Loucy (cell line): Measurements from ENCODE around the gene BHMT.

Source experiments
- H2AFZ ChIP-seq: fragments of 200-600 bp; sonication (generic); 2 replicates; pipeline ENCODE4 v1.6.0; 2016; ENCODE audit warnings: antibody characterized with exemption, mild to moderate bottlenecking, low read length, moderate library complexity
- H3F3A ChIP-seq: fragments of 200-600 bp; 2 replicates; pipeline ENCODE4 v1.6.0; 2016; ENCODE audit warnings: antibody characterized with exemption, low read depth, mild to moderate bottlenecking
- H3K27me3 ChIP-seq: fragments of 200-600 bp; sonication (generic); 2 replicates; pipeline ENCODE4 v1.6.1; 2014; ENCODE audit warnings: low read length, mild to moderate bottlenecking; ENCODE audit not compliant: insufficient read depth, poor library complexity, severe bottlenecking
- H3K36me3 ChIP-seq: fragments of 200-600 bp; sonication (generic); 2 replicates; pipeline ENCODE4 v1.6.1; 2016; ENCODE audit warnings: low read length; ENCODE audit not compliant: insufficient read depth
- H3K4me1 ChIP-seq: fragments of 200-600 bp; sonication (generic); 2 replicates; pipeline ENCODE4 v1.5.1; 2014; ENCODE audit warnings: low read length, mild to moderate bottlenecking; ENCODE audit not compliant: insufficient read depth, poor library complexity, severe bottlenecking
- H3K4me2 ChIP-seq: fragments of 200-600 bp; sonication (generic); 2 replicates; pipeline ENCODE4 v1.6.0; 2014; ENCODE audit warnings: antibody characterized with exemption, low read length, low read depth, mild to moderate bottlenecking; ENCODE audit not compliant: poor library complexity, severe bottlenecking
- H3K4me3 ChIP-seq: fragments of 200-600 bp; sonication (generic); 2 replicates; pipeline ENCODE4 v1.5.1; 2014; ENCODE audit warnings: low read length, mild to moderate bottlenecking, mixed read lengths; ENCODE audit not compliant: poor library complexity, severe bottlenecking
- H3K79me2 ChIP-seq: fragments of 200-600 bp; sonication (generic); 2 replicates; pipeline ENCODE4 v1.6.1; 2014; ENCODE audit warnings: low read length; ENCODE audit not compliant: insufficient read depth
- H3K9ac ChIP-seq: fragments of 200-600 bp; sonication (generic); 2 replicates; pipeline ENCODE4 v1.6.0; 2014; ENCODE audit warnings: mild to moderate bottlenecking, low read depth, low read length, moderate library complexity; ENCODE audit not compliant: poor library complexity, severe bottlenecking
- H3K9me2 ChIP-seq: fragments of 200-600 bp; sonication (generic); replicated peaks from 2 replicates; pipeline ENCODE4 v1.6.1; 2016; ENCODE audit warnings: low read depth, low read length, mixed read lengths
- H3K9me3 ChIP-seq: fragments of 200-600 bp; sonication (generic); 2 replicates; pipeline ENCODE4 v1.6.1; 2014; ENCODE audit warnings: mild to moderate bottlenecking, antibody characterized with exemption, low read length, low read depth; ENCODE audit not compliant: insufficient read depth
- H4K20me1 ChIP-seq: fragments of 200-600 bp; sonication (generic); 2 replicates; pipeline ENCODE4 v1.6.0; 2014; ENCODE audit warnings: antibody characterized with exemption, low read length, mild to moderate bottlenecking; ENCODE audit not compliant: insufficient read depth, poor library complexity, severe bottlenecking
- EZH2phosphoT487 ChIP-seq: fragments of 200-600 bp; IDR thresholded peaks from 2 replicates; pipeline ENCODE4 v1.6.1; 2018; ENCODE audit warnings: antibody characterized with exemption, mild to moderate bottlenecking, moderate library complexity, borderline replicate concordance
- TF ChIP-seq, protein P1 (sequence below): fragments of 200-600 bp; sonication (generic); conservative IDR thresholded peaks from 2 replicates; pipeline ENCODE4 v1.5.1; 2014; ENCODE audit warnings: mild to moderate bottlenecking, antibody characterized with exemption, low read length

BHMT gene

DNA sequence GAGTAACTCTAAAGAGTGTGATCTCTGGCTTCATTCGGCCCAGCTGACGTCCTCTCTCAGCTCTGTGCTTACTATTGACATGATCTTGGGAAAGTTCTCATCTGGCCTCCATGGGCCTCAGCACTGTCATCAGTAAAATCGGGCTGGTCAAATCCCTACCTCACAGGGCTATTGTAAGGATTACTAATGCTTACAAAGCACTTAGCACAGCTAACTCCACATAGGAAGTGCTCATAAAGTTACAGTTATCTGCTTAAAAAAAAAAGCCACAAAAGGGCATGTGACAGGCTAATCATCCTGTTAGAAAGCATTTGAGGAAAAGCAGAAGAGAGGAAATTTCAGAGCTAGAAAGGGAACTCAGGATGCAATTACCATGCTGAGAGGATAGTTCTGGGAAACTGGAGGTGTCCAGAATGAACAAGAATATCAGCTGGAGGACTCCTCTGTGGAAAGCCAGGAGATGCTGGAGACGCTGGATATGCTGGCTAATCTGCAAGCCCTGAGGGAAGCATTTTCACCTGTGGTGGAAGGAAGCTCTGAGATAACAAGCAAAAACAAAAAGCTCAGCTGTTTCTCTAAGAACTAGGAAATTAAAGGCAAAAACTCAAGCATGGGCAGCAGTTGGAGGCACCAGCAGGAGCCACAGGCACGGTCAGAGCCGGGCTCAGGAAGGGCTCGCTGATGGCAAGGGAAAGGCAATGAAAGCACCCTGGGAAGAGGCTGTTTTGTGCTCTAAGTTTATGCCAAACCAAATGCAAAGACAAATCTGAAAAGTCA lies 4.4 kb upstream of the BHMT start:
- Histone ChIP-seq H2AFZ (peak overlapping the region; percentile 83), H3K4me1 (peaks cover 47% of the 10 kb centered on the region), H3K27me3 (no peaks in the 10 kb centered on the region), H3K9ac (peak overlapping the region; percentile 63), H3K4me3 (peak overlapping the region; percentile 58), H4K20me1 (no peaks in the 10 kb centered on the region), H3K79me2 (no peaks in the 10 kb centered on the region), H3K9me2 (no peaks in the 10 kb centered on the region), H3K36me3 (no peaks in the 10 kb centered on the region), H3K9me3 (no peaks in the 10 kb centered on the region), H3K4me2 (peak overlapping the region; percentile 65), H3F3A (no peaks in the 10 kb centered on the region)
- TF ChIP-seq EZH2phosphoT487: no peak
- TF ChIP-seq, protein P1, sequence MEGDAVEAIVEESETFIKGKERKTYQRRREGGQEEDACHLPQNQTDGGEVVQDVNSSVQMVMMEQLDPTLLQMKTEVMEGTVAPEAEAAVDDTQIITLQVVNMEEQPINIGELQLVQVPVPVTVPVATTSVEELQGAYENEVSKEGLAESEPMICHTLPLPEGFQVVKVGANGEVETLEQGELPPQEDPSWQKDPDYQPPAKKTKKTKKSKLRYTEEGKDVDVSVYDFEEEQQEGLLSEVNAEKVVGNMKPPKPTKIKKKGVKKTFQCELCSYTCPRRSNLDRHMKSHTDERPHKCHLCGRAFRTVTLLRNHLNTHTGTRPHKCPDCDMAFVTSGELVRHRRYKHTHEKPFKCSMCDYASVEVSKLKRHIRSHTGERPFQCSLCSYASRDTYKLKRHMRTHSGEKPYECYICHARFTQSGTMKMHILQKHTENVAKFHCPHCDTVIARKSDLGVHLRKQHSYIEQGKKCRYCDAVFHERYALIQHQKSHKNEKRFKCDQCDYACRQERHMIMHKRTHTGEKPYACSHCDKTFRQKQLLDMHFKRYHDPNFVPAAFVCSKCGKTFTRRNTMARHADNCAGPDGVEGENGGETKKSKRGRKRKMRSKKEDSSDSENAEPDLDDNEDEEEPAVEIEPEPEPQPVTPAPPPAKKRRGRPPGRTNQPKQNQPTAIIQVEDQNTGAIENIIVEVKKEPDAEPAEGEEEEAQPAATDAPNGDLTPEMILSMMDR: no peak

DNA sequence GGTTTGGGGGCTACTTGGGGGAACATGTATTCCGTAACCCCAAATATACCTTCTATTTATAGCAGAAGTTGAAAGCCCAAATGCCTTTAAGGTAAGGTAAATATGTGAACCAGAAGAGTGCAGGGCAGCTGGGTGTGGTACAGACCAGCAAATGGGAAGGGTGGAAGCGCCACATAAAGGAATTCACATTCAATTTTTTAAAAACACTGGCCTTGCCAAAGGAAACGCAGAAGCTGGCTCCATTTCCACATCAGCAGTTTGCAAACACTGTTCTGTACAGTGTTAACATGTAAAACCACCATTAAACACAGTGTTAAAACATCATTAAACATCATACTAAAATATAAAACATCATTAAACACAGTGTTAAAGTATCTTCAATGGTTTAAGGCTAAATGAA lies 3.5 kb upstream of the BHMT start:
- no peaks in the 10 kb centered on the region for H3K9me2 ChIP-seq
- no peak for TF ChIP-seq EZH2phosphoT487
- TF ChIP-seq, protein P1: no peak
- no peaks in the 10 kb centered on the region for H3K79me2 ChIP-seq
- peak overlapping the region; percentile 63 for H3K9ac ChIP-seq
- H3K4me2 ChIP-seq: peak overlapping the region; percentile 65
- no peaks in the 10 kb centered on the region for H4K20me1 ChIP-seq
- H3K27me3 ChIP-seq: no peaks in the 10 kb centered on the region
- H3K4me1 ChIP-seq: peaks cover 38% of the 10 kb centered on the region
- H3K4me3 ChIP-seq: no peak overlapping the region
- H3K36me3 ChIP-seq: no peaks in the 10 kb centered on the region
- no peaks in the 10 kb centered on the region for H3K9me3 ChIP-seq
- H3F3A ChIP-seq: no peaks in the 10 kb centered on the region
- H2AFZ ChIP-seq: 0 out of 2 replicates have a peak overlapping the region, but pooled peaks have one; percentile 0

DNA sequence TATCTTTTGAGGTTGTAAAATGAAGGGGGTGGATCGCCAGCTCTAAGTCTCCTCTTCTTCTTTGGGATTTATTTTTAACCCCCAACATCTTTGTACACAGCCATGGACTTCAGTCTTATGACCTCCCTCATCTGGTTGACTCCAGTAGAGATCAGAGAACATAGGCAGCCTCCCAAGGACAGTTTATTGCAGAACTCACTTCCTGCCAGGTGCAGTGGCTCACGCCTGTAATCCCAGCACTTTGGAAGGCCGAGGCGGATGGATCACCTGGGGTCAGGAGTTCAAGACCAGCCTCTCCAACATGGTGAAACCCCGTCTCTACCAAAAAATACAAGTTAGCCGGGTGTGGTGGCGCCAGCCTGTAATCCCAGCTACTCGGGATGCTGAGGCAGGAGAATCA lies 2.8 kb upstream of the BHMT start:
- Histone ChIP-seq H4K20me1 (no peaks in the 10 kb centered on the region), H3K9ac (peak overlapping the region; percentile 63), H3K4me1 (peaks cover 36% of the 10 kb centered on the region), H3K4me2 (peak overlapping the region; percentile 36), H2AFZ (no peak overlapping the region), H3K9me3 (no peaks in the 10 kb centered on the region), H3F3A (no peaks in the 10 kb centered on the region), H3K36me3 (no peaks in the 10 kb centered on the region), H3K9me2 (no peaks in the 10 kb centered on the region), H3K27me3 (no peaks in the 10 kb centered on the region), H3K79me2 (no peaks in the 10 kb centered on the region), H3K4me3 (no peak overlapping the region)
- TF ChIP-seq EZH2phosphoT487: no peak
- TF ChIP-seq, protein P1: no peak
